ENCODE results near the gene SYNPR. TPM values are rescaled to one million over a fixed set of nuclear protein-coding genes. Genes with fewer than 3 reads are reported as not detected.
A peak's percentile ranks its signal among the peaks of the same experiment; 100 is the strongest.

SYNPR gene
- total RNA-seq, 1 experiment from 2014 or later: not detected

GRCh38 chr3:63364495-63364894 is 86.4 kb downstream of the SYNPR start:
- H3K27me3 Mint-ChIP-seq (ENCODE audit: insufficient read depth, unreplicated experiment): peaks cover 7% of the 10 kb centered on the region
- no TSS peak for BruUV-seq (replicated peaks)
- no peaks in the 10 kb centered on the region for H3K36me3 Mint-ChIP-seq (ENCODE audit: insufficient read depth, unreplicated experiment)
- H3K27ac Mint-ChIP-seq (ENCODE audit: unreplicated experiment): no peak overlapping the region
- H3K36me3 ChIP-seq (ENCODE audit: control insufficient read depth, insufficient read depth, low read length): no peaks in the 10 kb centered on the region
- H3K4me3 ChIP-seq (ENCODE audit: low read depth, low read length): no peak overlapping the region
- no peak for TF ChIP-seq CTCF (IDR thresholded peaks at IDR 0.05; ENCODE audit: insufficient read depth in 1 of 2, low read depth in 1 of 2, low read length in 1 of 2, severe bottlenecking in 1 of 2, unreplicated experiment in 1 of 2)
- no peak overlapping the region for H3K4me3 Mint-ChIP-seq (ENCODE audit: unreplicated experiment)
- no peaks in the 10 kb centered on the region for H3K4me1 Mint-ChIP-seq (ENCODE audit: low read depth, unreplicated experiment)
- no peaks in the 10 kb centered on the region for H3K9me3 ChIP-seq
- CTCF ChIA-PET: interaction anchor here (0.5 to 2.0 kb wide), 4 partner anchors 13 to 450 kb away, joined by 3 to 23 read pairs (median 4); no protein-coding TSS in a partner anchor
- no peaks in the 10 kb centered on the region for H3K27me3 ChIP-seq (replicated peaks; ENCODE audit: control insufficient read depth, insufficient read depth, low read length)
- no peak for DNase-seq
- intact Hi-C loops (cut with micrococcal nuclease; ENCODE audit: unreplicated experiment): no loop called here
- H3K9me3 Mint-ChIP-seq (ENCODE audit: unreplicated experiment): no peaks in the 10 kb centered on the region
- POLR2A ChIA-PET: no interaction called here
- no peaks in the 10 kb centered on the region for H3K4me1 ChIP-seq

GRCh38 chr3:63364910-63365309 is 86.8 kb downstream of the SYNPR start:
- H3K36me3 Mint-ChIP-seq (ENCODE audit: insufficient read depth, unreplicated experiment): no peaks in the 10 kb centered on the region
- intact Hi-C loops (cut with micrococcal nuclease; ENCODE audit: unreplicated experiment): loop anchor here (1.0 kb wide), 2 partner anchors 297 to 453 kb away; no protein-coding TSS in a partner anchor
- no TSS peak for BruUV-seq (replicated peaks)
- no peaks in the 10 kb centered on the region for H3K4me1 Mint-ChIP-seq (ENCODE audit: low read depth, unreplicated experiment)
- H3K27ac Mint-ChIP-seq (ENCODE audit: unreplicated experiment): no peak overlapping the region
- no peaks in the 10 kb centered on the region for H3K9me3 Mint-ChIP-seq (ENCODE audit: unreplicated experiment)
- Histone ChIP-seq H3K4me1 (no peaks in the 10 kb centered on the region), H3K9me3 (no peaks in the 10 kb centered on the region), H3K4me3 (ENCODE audit: low read depth, low read length) (no peak overlapping the region), H3K36me3 (ENCODE audit: control insufficient read depth, insufficient read depth, low read length) (no peaks in the 10 kb centered on the region), H3K27me3 (replicated peaks; ENCODE audit: control insufficient read depth, insufficient read depth, low read length) (no peaks in the 10 kb centered on the region)
- peak; percentile 40 to 63 for TF ChIP-seq CTCF (IDR thresholded peaks at IDR 0.05; ENCODE audit: insufficient read depth in 1 of 2, low read depth in 1 of 2, low read length in 1 of 2, severe bottlenecking in 1 of 2, unreplicated experiment in 1 of 2)
- H3K4me3 Mint-ChIP-seq (ENCODE audit: unreplicated experiment): no peak overlapping the region
- ChIA-PET CTCF (interaction anchor here (0.5 to 2.0 kb wide), 4 partner anchors 14 to 450 kb away, joined by 3 to 23 read pairs (median 4); no protein-coding TSS in a partner anchor), POLR2A (no interaction called here)
- peak in 1 of 2 experiments; percentile 17 for DNase-seq
- peaks cover 7% of the 10 kb centered on the region for H3K27me3 Mint-ChIP-seq (ENCODE audit: insufficient read depth, unreplicated experiment)

GRCh38 chr3:63365671-63366070 is 87.6 kb downstream of the SYNPR start:
- no peaks in the 10 kb centered on the region for H3K36me3 Mint-ChIP-seq (ENCODE audit: insufficient read depth, unreplicated experiment)
- intact Hi-C loops (cut with micrococcal nuclease; ENCODE audit: unreplicated experiment): loop anchor here (1.0 kb wide), 2 partner anchors 297 to 453 kb away; no protein-coding TSS in a partner anchor
- ChIA-PET CTCF (interaction anchor here (2.0 kb wide), 1 partner anchor 296 kb away, joined by 23 read pairs; no protein-coding TSS in a partner anchor), POLR2A (no interaction called here)
- Histone ChIP-seq H3K4me3 (ENCODE audit: low read depth, low read length) (no peak overlapping the region), H3K27me3 (replicated peaks; ENCODE audit: control insufficient read depth, insufficient read depth, low read length) (no peaks in the 10 kb centered on the region), H3K9me3 (no peaks in the 10 kb centered on the region), H3K4me1 (no peaks in the 10 kb centered on the region), H3K36me3 (ENCODE audit: control insufficient read depth, insufficient read depth, low read length) (no peaks in the 10 kb centered on the region)
- no peaks in the 10 kb centered on the region for H3K9me3 Mint-ChIP-seq (ENCODE audit: unreplicated experiment)
- no peak for TF ChIP-seq CTCF (IDR thresholded peaks at IDR 0.05; ENCODE audit: insufficient read depth in 1 of 2, low read depth in 1 of 2, low read length in 1 of 2, severe bottlenecking in 1 of 2, unreplicated experiment in 1 of 2)
- H3K4me3 Mint-ChIP-seq (ENCODE audit: unreplicated experiment): no peak overlapping the region
- no peak overlapping the region for H3K27ac Mint-ChIP-seq (ENCODE audit: unreplicated experiment)
- DNase-seq: no peak
- H3K27me3 Mint-ChIP-seq (ENCODE audit: insufficient read depth, unreplicated experiment): peaks cover 7% of the 10 kb centered on the region
- no TSS peak for BruUV-seq (replicated peaks)
- H3K4me1 Mint-ChIP-seq (ENCODE audit: low read depth, unreplicated experiment): no peaks in the 10 kb centered on the region
